Mesothelial cell of epicardium (in vitro differentiated cells): ENCODE data around the gene ARL15. TPM values are rescaled to one million over a fixed set of nuclear protein-coding genes. Genes with fewer than 3 reads are reported as not detected.

Source experiments
- DNase-seq, 2 experiments: peaks; one replicate each; pipeline ENCODE4 v3.0.0; 2021; ENCODE audit warnings: low spot score in 2 of 2; ENCODE audit not compliant: unreplicated experiment in 2 of 2
- H3K27ac Mint-ChIP-seq: 2 replicates; pipeline ENCODE4 v1.8.0; 2021; ENCODE audit warnings: mixed read lengths
- H3K27me3 Mint-ChIP-seq: 2 replicates; pipeline ENCODE4 v1.8.0; 2021; ENCODE audit warnings: low read depth, mixed read lengths
- H3K36me3 Mint-ChIP-seq: 2 replicates; pipeline ENCODE4 v1.8.0; 2021; ENCODE audit warnings: mixed read lengths
- H3K4me1 Mint-ChIP-seq: 2 replicates; pipeline ENCODE4 v1.8.0; 2021; ENCODE audit warnings: mixed read lengths
- H3K4me3 Mint-ChIP-seq: 2 replicates; pipeline ENCODE4 v1.8.0; 2021; ENCODE audit warnings: mild to moderate bottlenecking, moderate library complexity, mixed read lengths
- H3K9me3 Mint-ChIP-seq: 2 replicates; pipeline ENCODE4 v1.8.0; 2021; ENCODE audit warnings: mixed read lengths
- CTCF ChIP-seq: fragments of 200-600 bp; sonication (generic); IDR thresholded peaks from one replicate; pipeline ENCODE4 v1.5.0; 2021; ENCODE audit warnings: antibody characterized with exemption; ENCODE audit not compliant: unreplicated experiment
- total RNA-seq: library from RNA; stranded (reverse); gene quantifications from 3 replicates; pipeline ENCODE4 v1.2.1, GENCODE V29; 2021

ARL15 gene
- total RNA-seq, 1 donor from 2014 or later = 24.8 TPM

GRCh38 chr5:54184806-54185205, 125.6 kb downstream of the ARL15 start:
- H3K27ac Mint-ChIP-seq = no peak overlapping the region

DNA sequence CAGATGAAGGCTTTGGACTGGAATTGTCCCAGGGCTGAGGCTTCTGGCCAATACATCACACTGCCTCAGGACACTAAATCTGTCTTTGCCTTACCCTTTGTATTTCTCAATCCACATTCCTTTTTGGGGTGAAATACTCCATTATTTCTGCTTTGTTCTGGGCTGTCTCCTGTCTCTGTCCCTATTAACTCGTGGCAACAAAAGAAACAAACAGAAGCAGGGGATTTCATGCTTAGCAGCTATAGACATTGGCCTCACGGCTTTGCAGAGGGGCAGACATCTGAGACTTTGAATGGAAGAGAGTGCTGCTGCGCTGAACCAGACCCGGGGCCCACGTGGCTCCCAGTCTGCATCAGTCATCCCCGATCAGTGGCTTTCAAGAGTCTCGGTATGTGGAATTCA, 129.7 kb downstream of the ARL15 start:
- H3K4me1 Mint-ChIP-seq = peaks cover 14% of the 10 kb centered on the region
- peaks cover 7% of the 10 kb centered on the region for H3K9me3 Mint-ChIP-seq
- H3K27ac Mint-ChIP-seq = peak overlapping the region; percentile 55
- DNase-seq = no peak
- no peaks in the 10 kb centered on the region for H3K27me3 Mint-ChIP-seq
- no peak for TF ChIP-seq CTCF
- peaks cover 3% of the 10 kb centered on the region for H3K36me3 Mint-ChIP-seq
- no peak overlapping the region for H3K4me3 Mint-ChIP-seq

More at GRCh38 chr5:54184806-54185205, 125.6 kb downstream of the ARL15 start:
- no peak for DNase-seq
- H3K36me3 Mint-ChIP-seq = peaks cover 3% of the 10 kb centered on the region
- H3K27me3 Mint-ChIP-seq = no peaks in the 10 kb centered on the region
- peaks cover 3% of the 10 kb centered on the region for H3K9me3 Mint-ChIP-seq
- TF ChIP-seq CTCF = no peak
- H3K4me3 Mint-ChIP-seq = no peak overlapping the region
- H3K4me1 Mint-ChIP-seq = peaks cover 20% of the 10 kb centered on the region

DNA sequence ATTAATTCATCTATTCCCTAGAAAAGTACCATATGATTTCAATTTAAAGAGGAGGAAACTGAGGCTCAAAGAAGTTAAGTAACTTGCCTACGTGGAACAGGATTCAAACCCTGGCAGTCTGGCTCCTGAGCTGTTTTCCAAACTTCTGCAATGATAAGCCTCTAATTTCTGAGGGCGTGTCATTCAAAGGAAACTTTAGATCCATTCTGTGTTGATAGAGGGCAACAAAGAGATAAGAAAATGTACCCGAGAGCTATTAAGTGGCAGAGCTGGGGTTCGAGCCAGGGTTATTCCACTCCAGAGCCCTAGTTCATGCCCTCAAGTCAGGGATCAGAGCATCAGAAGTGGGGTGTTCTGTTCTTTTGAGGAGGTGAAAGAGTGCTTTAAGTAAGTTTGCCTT, 131.4 kb downstream of the ARL15 start:
- TF ChIP-seq CTCF = no peak
- Mint-ChIP-seq H3K27ac (no peak overlapping the region), H3K4me3 (no peak overlapping the region), H3K36me3 (peaks cover 3% of the 10 kb centered on the region), H3K27me3 (no peaks in the 10 kb centered on the region), H3K9me3 (peaks cover 7% of the 10 kb centered on the region), H3K4me1 (peaks cover 18% of the 10 kb centered on the region)
- DNase-seq = no peak

GRCh38 chr5:54178207-54178606, 132.2 kb downstream of the ARL15 start:
- no peaks in the 10 kb centered on the region for H3K27me3 Mint-ChIP-seq
- peaks cover 7% of the 10 kb centered on the region for H3K9me3 Mint-ChIP-seq
- TF ChIP-seq CTCF = no peak
- no peak overlapping the region for H3K27ac Mint-ChIP-seq
- H3K4me3 Mint-ChIP-seq = no peak overlapping the region
- peaks cover 18% of the 10 kb centered on the region for H3K4me1 Mint-ChIP-seq
- H3K36me3 Mint-ChIP-seq = peaks cover 3% of the 10 kb centered on the region
- no peak for DNase-seq

DNA sequence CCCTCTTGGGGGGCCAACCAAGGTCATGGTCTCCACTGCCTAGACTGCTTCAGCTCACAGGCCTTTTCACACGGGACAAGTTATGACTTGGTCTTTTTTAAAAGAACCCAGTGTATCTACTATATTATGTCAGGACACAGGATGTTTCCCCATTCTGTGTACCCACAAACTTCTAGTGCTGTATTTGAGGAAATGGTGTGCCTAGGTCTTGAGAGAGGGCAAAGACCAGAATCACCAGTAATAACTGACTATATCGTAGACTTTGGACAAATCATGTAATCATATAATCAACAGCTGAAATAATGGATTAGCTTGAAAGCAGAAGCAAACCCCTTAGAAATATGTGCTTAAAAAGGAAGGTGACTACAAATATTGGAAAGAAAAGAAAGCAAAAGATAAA, 133.3 kb downstream of the ARL15 start:
- Mint-ChIP-seq H3K27me3 (no peaks in the 10 kb centered on the region), H3K36me3 (peaks cover 3% of the 10 kb centered on the region), H3K27ac (no peak overlapping the region), H3K4me1 (peaks cover 20% of the 10 kb centered on the region), H3K9me3 (peaks cover 7% of the 10 kb centered on the region), H3K4me3 (no peak overlapping the region)
- TF ChIP-seq CTCF = no peak
- DNase-seq = no peak
